Measurements from ENCODE around the gene GPR160. TPM values are rescaled to one million over a fixed set of nuclear protein-coding genes. Genes with fewer than 3 reads are reported as not detected.

GPR160 gene
- total and polyA plus RNA-seq, 9 of the 15 experiments (the other 6 are each of a cell fraction or from before 2014, with no cell fraction given), result 1.3 to 10.5 (median 8.3) TPM

DNA sequence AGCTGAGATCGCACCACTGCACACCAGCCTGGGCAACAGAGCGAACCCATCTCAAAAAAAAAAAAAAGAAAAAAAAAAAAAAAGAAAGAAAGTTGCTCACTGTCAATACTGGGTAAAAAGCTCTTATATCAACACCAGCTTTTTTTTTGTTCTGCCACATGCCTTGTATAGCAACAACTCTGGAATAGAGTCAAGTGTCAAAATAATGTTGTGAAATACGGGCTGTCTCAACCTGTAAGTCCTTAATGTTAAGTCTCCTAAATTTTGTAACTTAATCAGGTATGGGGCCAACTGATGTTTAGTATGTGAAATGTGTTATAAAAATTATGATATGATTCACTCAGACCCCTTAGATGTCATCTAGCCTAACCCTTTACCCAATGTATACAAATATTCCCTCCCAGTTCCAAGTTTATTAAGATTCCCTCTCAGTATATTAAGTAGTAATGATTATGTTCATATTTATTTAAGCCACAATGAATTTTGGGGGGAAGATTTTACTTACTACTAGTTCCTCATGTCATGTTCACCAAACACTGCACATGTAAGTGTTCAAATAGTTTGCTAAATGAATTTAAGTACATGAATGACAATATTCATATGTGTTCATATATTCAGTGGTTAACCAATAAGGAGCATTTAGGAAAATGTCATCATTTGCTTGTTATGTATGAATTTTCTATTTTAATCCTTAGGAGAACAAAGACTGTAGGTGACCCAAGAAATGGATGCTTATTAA, 52.2 kb downstream of the GPR160 start:
- no peak for ATAC-seq
- no peak for FAIRE-seq
- H3K27ac ChIP-seq (ENCODE audit: extremely low read depth, low read depth, low read length), result no peak overlapping the region
- no peak for DNase-seq (ENCODE audit: extremely low read depth in 1 of 4, low spot score in 3 of 4)
- no peaks in the 10 kb centered on the region for H4K20me1 ChIP-seq (replicated peaks; ENCODE audit: control insufficient read depth, insufficient read depth, low read length)
- TF ChIP-seq CEBPB (tag; IDR thresholded peaks at IDR 0.05) (peak; percentile 15; the same call in 1 of the 2 replicates), UBTF (IDR thresholded peaks at IDR 0.05; ENCODE audit: borderline replicate concordance in 1 of 2, low read depth in 2 of 2, low read length in 2 of 2) (no peak), KLF6 (CRISPR knock-in tag; IDR thresholded peaks at IDR 0.05; ENCODE audit: borderline replicate concordance) (no peak), ZNF23 (CRISPR knock-in tag; IDR thresholded peaks at IDR 0.05) (no peak), XRCC3 (IDR thresholded peaks at IDR 0.05) (no peak), ZNF384 (IDR thresholded peaks at IDR 0.05; ENCODE audit: low read depth, low read length) (no peak)
- in situ Hi-C loops (cut with MboI), result no loop called here
- no peaks in the 10 kb centered on the region for H3K79me2 ChIP-seq (ENCODE audit: control insufficient read depth, insufficient read depth, low read length)
- no peaks in the 10 kb centered on the region for H3K9me3 ChIP-seq (replicated peaks; ENCODE audit: control insufficient read depth, insufficient read depth, low read depth, low read length)
- H3K4me2 ChIP-seq (ENCODE audit: insufficient read depth, low read length), result no peak overlapping the region
- no peak overlapping the region for H3K9ac ChIP-seq (ENCODE audit: insufficient read depth in 1 of 2, low read depth in 2 of 2, low read length in 2 of 2)
- intact Hi-C loops (cut with micrococcal nuclease), result no loop called here
- POLR2A ChIA-PET, result interaction anchor here (2.2 kb wide), 1 partner anchor 10 kb away, joined by 9 read pairs; no protein-coding TSS in a partner anchor
- WGBS (ENCODE audit: insufficient coverage, low coverage, missing lambda C conversion rate), result 96% methylated on average over 2 of the region's 3 CpGs
- CTCF ChIA-PET (ENCODE audit: low intra/inter-chr PET ratio), result no interaction called here
- no peaks in the 10 kb centered on the region for H3K9me1 ChIP-seq (ENCODE audit: control insufficient read depth, insufficient read depth, low read length)
- H3K4me3 ChIP-seq, result no peak overlapping the region
- H3K27me3 ChIP-seq (ENCODE audit: control insufficient read depth in 2 of 2, insufficient read depth in 2 of 2, low read length in 2 of 2), result no peaks in the 10 kb centered on the region
- no peaks in the 10 kb centered on the region for H3K4me1 ChIP-seq (replicated peaks in 1 of 2; ENCODE audit: control insufficient read depth in 2 of 2, insufficient read depth in 2 of 2, low read length in 2 of 2)
- no TSS peak for BruUV-seq (replicated peaks)
- no peak overlapping the region for H2AFZ ChIP-seq (ENCODE audit: low read depth, low read length)
- H3K36me3 ChIP-seq (ENCODE audit: control insufficient read depth, insufficient read depth, low read length), result peaks cover 55% of the 10 kb centered on the region; the same call in 2 of the 3 replicates

All from K562 (cell line).